Esophagus squamous epithelium (tissue), 5 donors: ENCODE measurements around the gene RPS6KC1. TPM values are rescaled to one million over a fixed set of nuclear protein-coding genes. Genes with fewer than 3 reads are reported as not detected.

Experiments used
- DNase-seq: peaks from one replicate; lab custom pipeline; 2025; lab: John Stamatoyannopoulos, UW
- H3K27ac ChIP-seq, 4 donors: fragments of 200-600 bp; sonication (generic); one replicate each; pipeline ENCODE4 v1.5.1; 2016 to 2019; ENCODE audit warnings: mild to moderate bottlenecking in 1 of 4
- H3K27me3 ChIP-seq, 4 donors: fragments of 200-600 bp; sonication (generic); 1 replicate in 3 of 4; 2 replicates in 1 of 4; pipeline versions ENCODE4 v1.5.1 to v1.6.0; 2017 to 2021; ENCODE audit warnings: antibody characterized with exemption in 1 of 4
- H3K36me3 ChIP-seq, 3 donors: fragments of 200-600 bp; sonication (generic); one replicate each; pipeline ENCODE4 v1.5.1; 2016 to 2019
- H3K4me1 ChIP-seq, 3 donors: fragments of 200-600 bp; sonication (generic); one replicate each; pipeline ENCODE4 v1.5.1; 2017 to 2019
- H3K4me3 ChIP-seq, 4 donors: fragments of 200-600 bp; sonication (generic); 1 replicate in 3 of 4; 2 replicates in 1 of 4; pipeline ENCODE4 v1.5.1; 2016 to 2019; ENCODE audit warnings: mild to moderate bottlenecking in 2 of 4, moderate library complexity in 1 of 4
- H3K9me3 ChIP-seq, 3 donors: fragments of 200-600 bp; sonication (generic); one replicate each; pipeline ENCODE4 v1.5.1; 2016 to 2019
- CTCF ChIP-seq, 6 experiments: fragments of 450-650 bp in 4 of 6; fragments of 200-600 bp in 2 of 6; sonication (generic) in 2 of 6; IDR thresholded peaks; one replicate each; pipeline ENCODE4 v1.5.1; 2016 to 2019; ENCODE audit warnings: antibody characterized with exemption in 6 of 6, mild to moderate bottlenecking in 4 of 6, moderate library complexity in 4 of 6
- POLR2A ChIP-seq, 4 donors: fragments of 450-650 bp; IDR thresholded peaks; one replicate each; pipeline ENCODE4 v1.6.1; 2017; ENCODE audit warnings: antibody characterized with exemption in 4 of 4, mild to moderate bottlenecking in 4 of 4, moderate library complexity in 3 of 4
- WGBS, 2 donors: methylation state at CpG; one replicate each; pipeline ENCODE4 v1.1.5; 2018; 5-methylcytosine and 5-hydroxymethylcytosine counted together
- intact Hi-C: fragments of 100-400 bp; cut with DNase I; formaldehyde crosslinking; loops from one replicate; pipeline ENCODE4 v1.15.0; 2022
- total RNA-seq, 4 donors: library from RNA; depleted of rRNA; stranded (reverse); fragments of >200 nt; gene quantifications; one replicate each; pipeline ENCODE4 v1.1.0, GENCODE V29; 2016
- donor health status: DM: yes; HTN: yes; CAD: no.

The RPS6KC1 gene
- total RNA-seq, 4 donors from 2014 or later: 7.4 to 16.8 (median 13.7) TPM

GRCh38 chr1:213250446-213250845, 199.4 kb downstream of the RPS6KC1 start:
- no peaks in the 10 kb centered on the region for H3K4me1 ChIP-seq

GRCh38 chr1:213251972-213252371, 200.9 kb downstream of the RPS6KC1 start:
- no peaks in the 10 kb centered on the region for H3K27me3 ChIP-seq
- H3K4me3 ChIP-seq: no peak overlapping the region
- H3K36me3 ChIP-seq: no peaks in the 10 kb centered on the region
- 55 to 76% methylated on average over 2 of the region's 2 CpGs for WGBS, 2 donors
- intact Hi-C loops: no loop called here
- H3K9me3 ChIP-seq: no peaks in the 10 kb centered on the region
- DNase-seq: no peak
- H3K27ac ChIP-seq: no peak overlapping the region
- no peak for TF ChIP-seq POLR2A (IDR thresholded peaks at IDR 0.05)
- no peak for TF ChIP-seq CTCF (IDR thresholded peaks at IDR 0.05)
- no peaks in the 10 kb centered on the region for H3K4me1 ChIP-seq

More at GRCh38 chr1:213250446-213250845, 199.4 kb downstream of the RPS6KC1 start:
- Histone ChIP-seq H3K27ac (no peak overlapping the region), H3K9me3 (no peaks in the 10 kb centered on the region), H3K36me3 (no peaks in the 10 kb centered on the region), H3K4me3 (no peak overlapping the region), H3K27me3 (no peaks in the 10 kb centered on the region)
- intact Hi-C loops: no loop called here
- WGBS, 2 donors: 95% methylated on average over 3 of the region's 3 CpGs
- TF ChIP-seq CTCF (IDR thresholded peaks at IDR 0.05) (no peak), POLR2A (IDR thresholded peaks at IDR 0.05) (no peak)
- DNase-seq: no peak

- WGBS, 2 donors: 68 to 96% methylated on average over 3 of the region's 3 CpGs
- Histone ChIP-seq H3K4me1 (no peaks in the 10 kb centered on the region), H3K27me3 (no peaks in the 10 kb centered on the region), H3K9me3 (no peaks in the 10 kb centered on the region), H3K4me3 (no peak overlapping the region), H3K27ac (no peak overlapping the region), H3K36me3 (no peaks in the 10 kb centered on the region)
- no peak for DNase-seq
- TF ChIP-seq CTCF (IDR thresholded peaks at IDR 0.05) (no peak), POLR2A (IDR thresholded peaks at IDR 0.05) (no peak)
- intact Hi-C loops: no loop called here
Measured at GRCh38 chr1:213256438-213257087, 205.5 kb downstream of the RPS6KC1 start.

- no peaks in the 10 kb centered on the region for H3K4me1 ChIP-seq
- 63 to 73% methylated on average over 5 of the region's 5 CpGs for WGBS, 2 donors
- peaks cover 0 to 6% (median 0%) of the 10 kb centered on the region in 3 donors for H3K36me3 ChIP-seq
- no peaks in the 10 kb centered on the region for H3K9me3 ChIP-seq
- no peak overlapping the region for H3K27ac ChIP-seq
- TF ChIP-seq POLR2A (IDR thresholded peaks at IDR 0.05) (no peak), CTCF (IDR thresholded peaks at IDR 0.05) (no peak)
- no peaks in the 10 kb centered on the region for H3K27me3 ChIP-seq
- intact Hi-C loops: no loop called here
- DNase-seq: no peak
- no peak overlapping the region for H3K4me3 ChIP-seq
Measured at GRCh38 chr1:213260311-213261075, 209.5 kb downstream of the RPS6KC1 start.

- TF ChIP-seq CTCF (IDR thresholded peaks at IDR 0.05) (no peak), POLR2A (IDR thresholded peaks at IDR 0.05) (no peak)
- no peak for DNase-seq
- intact Hi-C loops: no loop called here
- H3K27me3 ChIP-seq: no peaks in the 10 kb centered on the region
- H3K9me3 ChIP-seq: no peaks in the 10 kb centered on the region
- no peaks in the 10 kb centered on the region for H3K4me1 ChIP-seq
- H3K27ac ChIP-seq: no peak overlapping the region
- WGBS, 2 donors: 39 to 62% methylated on average over 1 of the region's 1 CpG
- H3K4me3 ChIP-seq: no peak overlapping the region
- peaks cover 0 to 16% (median 0%) of the 10 kb centered on the region in 3 donors for H3K36me3 ChIP-seq
Measured at GRCh38 chr1:213264531-213264930, 213.5 kb downstream of the RPS6KC1 start.
